Measurements from ENCODE around the gene IL17C.

DNA sequence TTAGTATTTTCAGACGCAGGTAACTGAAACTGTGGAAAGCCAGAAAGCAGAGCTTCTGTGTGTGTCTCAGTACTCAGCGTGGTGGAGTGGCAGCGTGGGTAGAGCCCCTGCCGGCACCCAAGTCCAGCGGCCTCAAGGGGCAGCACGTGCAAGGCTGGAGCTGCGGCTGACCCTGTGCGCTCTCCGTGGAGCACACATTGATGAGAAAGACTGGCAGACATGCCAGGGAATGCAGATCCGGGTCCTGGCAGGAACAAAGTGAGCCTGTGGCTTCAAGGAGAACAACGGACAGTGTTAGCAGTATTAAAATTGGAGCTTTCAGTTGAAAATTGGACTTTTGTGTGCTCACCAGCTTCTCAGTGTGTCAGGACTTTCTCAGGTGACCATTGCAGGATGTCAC, 44.9 kb upstream of the IL17C start:
- TF ChIP-seq, protein P1, sequence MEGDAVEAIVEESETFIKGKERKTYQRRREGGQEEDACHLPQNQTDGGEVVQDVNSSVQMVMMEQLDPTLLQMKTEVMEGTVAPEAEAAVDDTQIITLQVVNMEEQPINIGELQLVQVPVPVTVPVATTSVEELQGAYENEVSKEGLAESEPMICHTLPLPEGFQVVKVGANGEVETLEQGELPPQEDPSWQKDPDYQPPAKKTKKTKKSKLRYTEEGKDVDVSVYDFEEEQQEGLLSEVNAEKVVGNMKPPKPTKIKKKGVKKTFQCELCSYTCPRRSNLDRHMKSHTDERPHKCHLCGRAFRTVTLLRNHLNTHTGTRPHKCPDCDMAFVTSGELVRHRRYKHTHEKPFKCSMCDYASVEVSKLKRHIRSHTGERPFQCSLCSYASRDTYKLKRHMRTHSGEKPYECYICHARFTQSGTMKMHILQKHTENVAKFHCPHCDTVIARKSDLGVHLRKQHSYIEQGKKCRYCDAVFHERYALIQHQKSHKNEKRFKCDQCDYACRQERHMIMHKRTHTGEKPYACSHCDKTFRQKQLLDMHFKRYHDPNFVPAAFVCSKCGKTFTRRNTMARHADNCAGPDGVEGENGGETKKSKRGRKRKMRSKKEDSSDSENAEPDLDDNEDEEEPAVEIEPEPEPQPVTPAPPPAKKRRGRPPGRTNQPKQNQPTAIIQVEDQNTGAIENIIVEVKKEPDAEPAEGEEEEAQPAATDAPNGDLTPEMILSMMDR (conservative IDR thresholded peaks at IDR 0.05; ENCODE audit: low read depth, low read length) = no peak
- TF ChIP-seq EZH2phosphoT487 (IDR thresholded peaks at IDR 0.05; ENCODE audit: borderline replicate concordance, low read length) (no peak), EZH2 (IDR thresholded peaks at IDR 0.05; ENCODE audit: low read length, unreplicated experiment) (no peak)
